Cardiac fibroblast (primary cell): ENCODE data around the gene GPR150.
A peak's percentile ranks its signal among the peaks of the same experiment; 100 is the strongest.

Experiments used
- DNase-seq, 2 donors: peaks; one replicate each; pipeline versions ENCODE4 v3.0.0 to v3.0.0-alpha.2; 2010; ENCODE audit warnings: low read depth in 2 of 2
- H3K4me3 ChIP-seq, 2 donors: replicated peaks in 1 of 2; 1 replicate in 1 of 2; 2 replicates in 1 of 2; pipeline ENCODE4 v1.5.1; 2011; ENCODE audit warnings: low read depth in 2 of 2, low read length in 2 of 2, mild to moderate bottlenecking in 2 of 2, moderate library complexity in 1 of 2
- CTCF ChIP-seq: IDR thresholded peaks from one replicate; pipeline ENCODE4 v1.5.1; 2011; ENCODE audit warnings: low read depth, mild to moderate bottlenecking, low read length, inconsistent platforms

The GPR150 gene

GRCh38 chr5:95647886-95648860, 28.3 kb downstream of the GPR150 start:
- no peak overlapping the region for H3K4me3 ChIP-seq
- peak; percentile 14 to 39 for DNase-seq
- TF ChIP-seq CTCF, result no peak

- no peak overlapping the region for H3K4me3 ChIP-seq
- no peak for DNase-seq
- TF ChIP-seq CTCF, result no peak
These were observed 29.4 kb downstream of the GPR150 start for GRCh38 chr5:95649274-95649673.

GRCh38 chr5:95649842-95650620, 30.1 kb downstream of the GPR150 start:
- TF ChIP-seq CTCF, result no peak
- H3K4me3 ChIP-seq, result no peak overlapping the region
- no peak for DNase-seq

GRCh38 chr5:95652849-95653248, 33.0 kb downstream of the GPR150 start:
- DNase-seq, result no peak
- no peak for TF ChIP-seq CTCF
- no peak overlapping the region for H3K4me3 ChIP-seq

GRCh38 chr5:95654196-95654595, 34.3 kb downstream of the GPR150 start:
- DNase-seq, result no peak
- no peak for TF ChIP-seq CTCF
- no peak overlapping the region for H3K4me3 ChIP-seq

GRCh38 chr5:95655575-95655974, 35.7 kb downstream of the GPR150 start:
- TF ChIP-seq CTCF, result no peak
- no peak for DNase-seq
- H3K4me3 ChIP-seq, result no peak overlapping the region
